Erythroblast (primary cell): ENCODE data around the gene SLC47A2.

ENCODE experiments used
- GATA1 ChIP-seq: IDR thresholded peaks from 2 replicates; pipeline ENCODE4 v1.6.1; 2011; ENCODE audit warnings: low read depth, mild to moderate bottlenecking, control low read depth, low read length, moderate library complexity
- POLR2A ChIP-seq: IDR thresholded peaks from 2 replicates; pipeline ENCODE4 v1.6.1; 2011; ENCODE audit warnings: mild to moderate bottlenecking, low read length

- TF ChIP-seq POLR2A (no peak), GATA1 (no peak)
Observed at GRCh38 chr17:19629449-19629848, 86.9 kb downstream of the SLC47A2 start.
